Muscle of arm (tissue), 12 donors: Measurements from ENCODE around the gene ZC3H4. TPM values are rescaled to one million over a fixed set of nuclear protein-coding genes. Genes with fewer than 3 reads are reported as not detected.

Experiments used
- DNase-seq: peaks from one replicate; pipeline ENCODE4 v3.0.0-alpha.2; 2013
- polyA plus RNA-seq, 12 donors: library from polyadenylated mRNA; unstranded; fragments of 120-200 nt; gene quantifications; one replicate each; pipeline ENCODE4 v1.2.1, GENCODE V29; 2013; ENCODE audit not compliant: insufficient read length in 12 of 12

The ZC3H4 gene
- polyA plus RNA-seq, 12 donors = 17.7 to 41.1 (median 24.8) TPM; not detected in 1

GRCh38 chr19:47022140-47022536 lies 91.4 kb downstream of the ZC3H4 start:
- DNase-seq = no peak

- DNase-seq = no peak
Measured at GRCh38 chr19:47021536-47022139, 91.9 kb downstream of the ZC3H4 start.

- DNase-seq = no peak
Measured at GRCh38 chr19:47020992-47021496, 92.5 kb downstream of the ZC3H4 start.

GRCh38 chr19:47020132-47020805 lies 93.3 kb downstream of the ZC3H4 start:
- no peak for DNase-seq

GRCh38 chr19:47019431-47020041 lies 94.0 kb downstream of the ZC3H4 start, which contains the start of gene NPAS1:
Gene NPAS1 (plus strand): TSS chr19:47019837. CDS start chr19:47021048, 1,211 bp downstream.
- DNase-seq = no peak

GRCh38 chr19:47018923-47019322 lies 94.7 kb downstream of the ZC3H4 start:
- no peak for DNase-seq

Other genes with a start within 250 kb of the ZC3H4 start
- gene NPAS1, start 93.9 kb downstream of the ZC3H4 start, polyA plus RNA-seq = 1 to 10 TPM in 10 of 12 donors, not detected in 2; 1.1 to 2.5 (median 1.9) TPM
- gene TMEM160, start 65.2 kb downstream of the ZC3H4 start, polyA plus RNA-seq = 10 to 100 TPM in 1 of 12 donors, 1 to 10 TPM in 10, not detected in 1; 3.4 to 20.4 (median 5.4) TPM
- 10 to 100 TPM in 11 of 12 donors, not detected in 1; 53.5 to 94.9 (median 76.7) TPM for gene SAE1, start 17.1 kb upstream of the ZC3H4 start, polyA plus RNA-seq
- 1 to 10 TPM in 10 of 12 donors, under 1 TPM in 1, not detected in 1; 0.98 to 9.5 (median 1.8) TPM for gene BBC3, start 117.4 kb upstream of the ZC3H4 start, polyA plus RNA-seq
- 10 to 100 TPM in 11 of 12 donors, not detected in 1; 15.4 to 29.5 (median 19.2) TPM for gene CCDC9, start 142.7 kb upstream of the ZC3H4 start, polyA plus RNA-seq
- gene INAFM1, start 161.1 kb upstream of the ZC3H4 start, polyA plus RNA-seq = 10 to 100 TPM in 2 of 12 donors, 1 to 10 TPM in 9, not detected in 1; 6.4 to 12.8 (median 8.0) TPM
- gene C5AR1, start 196.1 kb upstream of the ZC3H4 start, polyA plus RNA-seq = 1 to 10 TPM in 10 of 12 donors, not detected in 2; 1.3 to 4.3 (median 2.0) TPM
- gene C5AR2, start 218.4 kb upstream of the ZC3H4 start, polyA plus RNA-seq = 1 to 10 TPM in 1 of 12 donors, under 1 TPM in 9, not detected in 2; 0.27 to 1.0 (median 0.41) TPM
- gene DHX34, start 235.5 kb upstream of the ZC3H4 start, polyA plus RNA-seq = 10 to 100 TPM in 4 of 12 donors, 1 to 10 TPM in 7, not detected in 1; 6.9 to 15.5 (median 9.6) TPM